Stomach (tissue), 9 donors: Measurements from ENCODE around the gene SLC28A1. TPM values are rescaled to one million over a fixed set of nuclear protein-coding genes. Genes with fewer than 3 reads are reported as not detected.

ENCODE experiments used
- DNase-seq, 2 donors: peaks; one replicate each; pipeline versions ENCODE4 v3.0.0 to v3.0.0-alpha.2; 2013 to 2019
- H3K27ac ChIP-seq, 5 donors: fragments of 200-600 bp in 4 of 5; sonication (generic) in 4 of 5; one replicate each; pipeline ENCODE4 v1.5.1; 2013 to 2019; ENCODE audit warnings: mild to moderate bottlenecking in 1 of 5, moderate library complexity in 1 of 5
- H3K27me3 ChIP-seq, 3 donors: fragments of 200-600 bp; sonication (generic); one replicate each; pipeline ENCODE4 v1.5.1; 2017 to 2019; ENCODE audit warnings: mixed run types in 1 of 3
- H3K36me3 ChIP-seq, 4 donors: fragments of 200-600 bp; sonication (generic); 1 replicate in 3 of 4; 2 replicates in 1 of 4; pipeline ENCODE4 v1.5.1; 2016 to 2019
- H3K4me1 ChIP-seq, 4 donors: fragments of 200-600 bp; sonication (generic); one replicate each; pipeline ENCODE4 v1.5.1; 2016 to 2019
- H3K4me3 ChIP-seq, 4 donors: fragments of 200-600 bp; sonication (generic) in 3 of 4; one replicate each; pipeline ENCODE4 v1.5.1; 2016 to 2019; ENCODE audit warnings: mild to moderate bottlenecking in 1 of 4
- H3K9me3 ChIP-seq, 4 donors: fragments of 200-600 bp; sonication (generic); one replicate each; pipeline ENCODE4 v1.5.1; 2016 to 2019
- EP300 ChIP-seq: sonication (generic); formaldehyde crosslinking; IDR thresholded peaks from one replicate; pipeline ENCODE4 v1.6.1; 2017; ENCODE audit warnings: antibody characterized with exemption
- POLR2A ChIP-seq, 4 donors: fragments of 450-650 bp; IDR thresholded peaks; one replicate each; pipeline ENCODE4 v1.6.1; 2016; ENCODE audit warnings: antibody characterized with exemption in 4 of 4, control low read depth in 2 of 4, mild to moderate bottlenecking in 1 of 4, moderate library complexity in 1 of 4
- POLR2AphosphoS5 ChIP-seq, 3 donors: sonication (generic); formaldehyde crosslinking; IDR thresholded peaks; one replicate each; pipeline ENCODE4 v1.6.1; 2016; ENCODE audit warnings: antibody characterized with exemption in 3 of 3
- WGBS, 5 donors: extraction: QIAGEN DNeasy Blood & Tissue Kit in 3 of 5; methylation state at CpG; one replicate each; pipeline versions ENCODE4 v1.1.5 to v1.1.7; 2013 to 2018; 5-methylcytosine and 5-hydroxymethylcytosine counted together
- intact Hi-C: fragments of 100-400 bp; cut with DNase I; formaldehyde crosslinking; loops from one replicate; pipeline ENCODE4 v1.15.1; 2023; ENCODE audit warnings: low total_unique reads
- polyA plus RNA-seq, 3 donors: library from polyadenylated mRNA; stranded (reverse); fragments of 200-250 nt; gene quantifications; one replicate each; pipeline ENCODE4 v1.2.3, GENCODE V29; 2013
- total RNA-seq, 5 donors: library from RNA; depleted of rRNA; stranded (reverse); fragments of >200 nt; gene quantifications; one replicate each; pipeline versions ENCODE4 v1.1.0 to v1.2.3, GENCODE V29; 2014 to 2016
- TF ChIP-seq, protein P1 (sequence below), 7 experiments: fragments of 450-650 bp in 4 of 7; fragments of 200-600 bp in 3 of 7; sonication (generic) in 3 of 7; IDR thresholded peaks; one replicate each; pipeline ENCODE4 v1.5.1; 2016 to 2019; ENCODE audit warnings: antibody characterized with exemption in 7 of 7, control low read depth in 2 of 7, mild to moderate bottlenecking in 1 of 7
- donor health status: healthy with polysubstance abuse.
- donor health status: Bipolar disorder and iron deficiency.
- donor health status: healthy.

Gene SLC28A1
- total and polyA plus RNA-seq, 8 donors = 0.92 TPM; not detected in 7

DNA sequence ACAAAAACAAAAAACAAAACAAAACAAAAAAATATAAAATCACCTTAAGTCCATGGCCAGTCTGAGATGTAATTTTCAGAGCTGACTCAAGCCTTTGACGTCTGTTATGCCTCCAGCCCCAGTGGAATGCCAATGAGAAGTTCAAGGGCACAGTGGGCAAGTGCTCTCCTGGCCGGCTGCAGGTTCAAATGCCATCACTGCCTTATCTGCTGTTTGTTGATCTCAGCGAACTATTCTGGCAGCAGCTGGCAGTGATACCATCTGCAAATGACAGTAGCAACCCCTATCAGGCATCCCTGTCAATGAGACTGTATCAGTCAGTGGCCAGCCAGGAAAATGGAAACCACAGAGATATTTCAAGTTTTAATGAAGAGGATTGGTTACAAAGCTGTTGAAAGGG is 86.4 kb downstream of the SLC28A1 start:
- WGBS, 5 donors = 42 to 72% (median 57%) methylated on average over 3 of the region's 3 CpGs
- intact Hi-C loops = no loop called here
- Histone ChIP-seq H3K4me3 (no peak overlapping the region), H3K4me1 (peaks cover 0 to 5% (median 0%) of the 10 kb centered on the region in 4 donors), H3K27ac (no peak overlapping the region), H3K36me3 (no peaks in the 10 kb centered on the region), H3K9me3 (no peaks in the 10 kb centered on the region), H3K27me3 (no peaks in the 10 kb centered on the region)
- TF ChIP-seq, protein P1, sequence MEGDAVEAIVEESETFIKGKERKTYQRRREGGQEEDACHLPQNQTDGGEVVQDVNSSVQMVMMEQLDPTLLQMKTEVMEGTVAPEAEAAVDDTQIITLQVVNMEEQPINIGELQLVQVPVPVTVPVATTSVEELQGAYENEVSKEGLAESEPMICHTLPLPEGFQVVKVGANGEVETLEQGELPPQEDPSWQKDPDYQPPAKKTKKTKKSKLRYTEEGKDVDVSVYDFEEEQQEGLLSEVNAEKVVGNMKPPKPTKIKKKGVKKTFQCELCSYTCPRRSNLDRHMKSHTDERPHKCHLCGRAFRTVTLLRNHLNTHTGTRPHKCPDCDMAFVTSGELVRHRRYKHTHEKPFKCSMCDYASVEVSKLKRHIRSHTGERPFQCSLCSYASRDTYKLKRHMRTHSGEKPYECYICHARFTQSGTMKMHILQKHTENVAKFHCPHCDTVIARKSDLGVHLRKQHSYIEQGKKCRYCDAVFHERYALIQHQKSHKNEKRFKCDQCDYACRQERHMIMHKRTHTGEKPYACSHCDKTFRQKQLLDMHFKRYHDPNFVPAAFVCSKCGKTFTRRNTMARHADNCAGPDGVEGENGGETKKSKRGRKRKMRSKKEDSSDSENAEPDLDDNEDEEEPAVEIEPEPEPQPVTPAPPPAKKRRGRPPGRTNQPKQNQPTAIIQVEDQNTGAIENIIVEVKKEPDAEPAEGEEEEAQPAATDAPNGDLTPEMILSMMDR (IDR thresholded peaks at IDR 0.05) = no peak
- TF ChIP-seq POLR2AphosphoS5 (IDR thresholded peaks at IDR 0.05) = no peak
- no peak for TF ChIP-seq POLR2A (IDR thresholded peaks at IDR 0.05)
- TF ChIP-seq EP300 = no peak
- DNase-seq = no peak

DNA sequence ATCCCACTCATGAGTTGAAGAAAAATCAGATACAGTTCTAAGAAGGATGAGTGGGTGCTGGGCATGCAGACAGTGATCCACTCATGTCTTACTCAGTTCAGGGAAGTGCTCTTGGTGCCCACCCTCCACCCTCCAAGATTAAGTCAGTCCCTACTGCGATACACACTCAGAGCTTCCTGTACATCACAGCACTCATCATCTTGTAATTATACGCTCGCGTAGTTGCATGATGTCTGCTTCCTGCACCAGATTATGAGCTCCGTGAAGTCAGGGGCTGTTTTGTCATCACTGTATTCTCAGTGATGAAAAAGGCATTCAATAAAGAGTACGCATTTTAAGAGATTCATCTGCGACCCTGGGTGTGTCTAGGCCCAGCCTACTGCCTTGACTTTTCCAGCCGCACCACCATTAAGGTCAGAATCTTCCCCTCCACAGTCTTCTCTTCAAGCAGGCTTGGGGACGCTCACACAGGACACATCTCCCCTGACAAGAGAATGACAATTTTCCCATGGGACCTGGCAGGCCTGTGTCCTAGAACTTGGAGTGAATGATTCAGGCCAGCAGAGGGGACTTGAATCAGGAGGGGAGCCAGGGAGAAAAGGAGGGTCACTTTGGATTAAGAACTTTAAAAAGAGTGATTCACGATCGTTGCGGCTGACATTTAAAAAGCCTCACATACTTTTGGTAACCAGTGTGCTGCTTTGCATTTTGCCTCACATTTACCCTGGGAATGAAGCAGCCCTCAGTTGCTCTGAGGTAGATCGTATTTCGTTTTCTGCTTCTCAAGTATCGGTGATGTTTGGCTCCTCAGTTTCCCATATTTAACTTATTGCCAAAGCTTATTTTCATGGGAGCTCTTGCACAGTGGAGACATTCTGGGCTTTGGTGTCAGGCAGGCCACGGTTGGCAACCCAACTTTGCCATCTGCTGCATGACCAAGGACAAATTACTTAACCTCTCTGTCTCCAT is 89.3 kb downstream of the SLC28A1 start:
- H3K27me3 ChIP-seq = no peaks in the 10 kb centered on the region
- H3K4me3 ChIP-seq = no peak overlapping the region
- no peaks in the 10 kb centered on the region for H3K36me3 ChIP-seq
- 83 to 91% (median 88%) methylated on average over 16 of the region's 16 CpGs for WGBS, 5 donors
- no peak for DNase-seq
- intact Hi-C loops = no loop called here
- no peaks in the 10 kb centered on the region for H3K9me3 ChIP-seq
- no peaks in the 10 kb centered on the region for H3K4me1 ChIP-seq
- no peak overlapping the region for H3K27ac ChIP-seq
- TF ChIP-seq, protein P1 (IDR thresholded peaks at IDR 0.05) = no peak
- TF ChIP-seq POLR2A (IDR thresholded peaks at IDR 0.05) (no peak), POLR2AphosphoS5 (IDR thresholded peaks at IDR 0.05) (no peak), EP300 (no peak)

DNA sequence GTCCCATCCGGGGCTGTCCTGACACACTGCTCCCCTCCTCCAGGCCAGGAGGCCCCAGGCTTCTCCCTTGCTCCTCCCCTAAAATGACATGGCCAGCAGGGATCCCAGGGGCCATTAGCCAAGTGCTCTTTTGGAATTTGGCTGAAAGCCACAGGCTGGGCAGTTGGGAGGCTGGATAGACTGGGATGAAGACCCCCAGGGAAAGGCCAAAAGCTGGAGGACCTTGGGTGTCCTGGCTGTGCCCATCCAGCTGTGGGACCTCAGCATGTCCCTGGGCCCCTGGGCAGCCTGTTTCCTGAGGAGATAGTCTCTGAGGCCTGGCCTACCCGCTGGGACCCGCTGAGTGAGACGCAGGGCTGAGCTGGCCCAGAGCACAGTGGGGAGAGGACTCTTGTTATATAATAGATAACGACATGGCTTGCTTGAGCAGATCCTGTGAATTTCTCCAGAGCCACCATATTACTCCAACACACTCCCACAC is 91.4 kb downstream of the SLC28A1 start:
- Histone ChIP-seq H3K4me3 (no peak overlapping the region), H3K27ac (no peak overlapping the region), H3K9me3 (no peaks in the 10 kb centered on the region), H3K27me3 (no peaks in the 10 kb centered on the region), H3K4me1 (peaks cover 0 to 13% (median 10%) of the 10 kb centered on the region in 4 donors), H3K36me3 (no peaks in the 10 kb centered on the region)
- TF ChIP-seq EP300 (no peak), POLR2A (IDR thresholded peaks at IDR 0.05) (no peak), POLR2AphosphoS5 (IDR thresholded peaks at IDR 0.05) (no peak)
- TF ChIP-seq, protein P1 (IDR thresholded peaks at IDR 0.05) = no peak
- DNase-seq = no peak
- WGBS, 5 donors = 81 to 89% (median 88%) methylated on average over 5 of the region's 5 CpGs
- intact Hi-C loops = no loop called here

DNA sequence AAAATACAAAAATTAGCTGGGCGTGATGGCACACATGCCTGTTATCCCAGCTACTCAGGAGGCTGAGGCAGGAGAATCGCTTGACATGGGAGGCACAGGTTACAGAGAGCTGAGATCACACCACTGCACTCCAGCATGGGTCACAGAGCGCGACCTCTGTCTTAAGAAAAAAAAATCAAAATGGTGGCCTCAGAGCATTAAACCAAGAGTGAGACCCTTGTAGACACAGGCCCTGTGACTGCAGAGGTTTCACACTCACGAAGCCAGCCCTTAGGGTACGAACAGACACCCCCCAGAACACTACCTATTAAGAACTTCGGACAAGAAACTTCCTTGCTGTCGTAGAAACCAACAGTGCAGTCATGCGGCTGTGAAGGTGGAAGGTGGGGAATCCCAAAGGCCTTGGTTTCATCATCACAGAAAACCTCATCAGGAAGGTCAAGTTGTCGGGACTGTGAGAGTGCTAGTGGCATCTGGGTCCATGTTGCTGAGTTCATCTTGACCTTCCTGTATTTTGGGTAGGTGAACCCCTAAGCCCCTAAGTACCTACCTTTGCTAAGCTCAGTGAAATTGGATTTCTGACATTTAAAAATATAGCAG is 92.4 kb downstream of the SLC28A1 start:
- intact Hi-C loops = no loop called here
- H3K9me3 ChIP-seq = no peaks in the 10 kb centered on the region
- H3K27ac ChIP-seq = no peak overlapping the region
- no peaks in the 10 kb centered on the region for H3K36me3 ChIP-seq
- TF ChIP-seq POLR2A (IDR thresholded peaks at IDR 0.05) (no peak), POLR2AphosphoS5 (IDR thresholded peaks at IDR 0.05) (no peak), EP300 (no peak)
- TF ChIP-seq, protein P1 (IDR thresholded peaks at IDR 0.05) = no peak
- peaks cover 0 to 13% (median 10%) of the 10 kb centered on the region in 4 donors for H3K4me1 ChIP-seq
- DNase-seq = no peak
- H3K27me3 ChIP-seq = no peaks in the 10 kb centered on the region
- H3K4me3 ChIP-seq = no peak overlapping the region
- 95 to 99% (median 96%) methylated on average over 10 of the region's 10 CpGs for WGBS, 5 donors
